Tibial nerve (tissue), 3 donors: Measurements from ENCODE around the gene UGT1A4.

Experiments
- POLR2A ChIP-seq, 2 donors: fragments of 450-650 bp; IDR thresholded peaks; one replicate each; pipeline ENCODE4 v1.6.1; 2017; ENCODE audit warnings: antibody characterized with exemption in 2 of 2, mild to moderate bottlenecking in 2 of 2, moderate library complexity in 2 of 2
- TF ChIP-seq, protein P1 (sequence below), 5 experiments: fragments of 200-600 bp in 3 of 5; fragments of 450-650 bp in 2 of 5; sonication (generic) in 3 of 5; IDR thresholded peaks; one replicate each; pipeline ENCODE4 v1.5.1; 2016 to 2019; ENCODE audit warnings: antibody characterized with exemption in 5 of 5, mild to moderate bottlenecking in 3 of 5, moderate library complexity in 2 of 5

DNA sequence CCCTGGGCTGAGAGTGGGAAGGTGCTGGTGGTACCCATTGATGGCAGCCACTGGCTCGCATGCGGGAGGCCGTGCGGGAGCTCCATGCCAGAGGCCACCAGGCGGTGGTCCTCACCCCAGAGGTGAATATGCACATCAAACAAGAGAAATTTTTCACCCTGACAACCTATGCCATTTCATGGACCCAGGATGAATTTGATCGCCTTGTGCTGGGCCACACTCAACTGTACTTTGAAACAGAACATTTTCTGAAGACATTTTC is 28.7 kb downstream of the UGT1A4 start:
- TF ChIP-seq, protein P1, sequence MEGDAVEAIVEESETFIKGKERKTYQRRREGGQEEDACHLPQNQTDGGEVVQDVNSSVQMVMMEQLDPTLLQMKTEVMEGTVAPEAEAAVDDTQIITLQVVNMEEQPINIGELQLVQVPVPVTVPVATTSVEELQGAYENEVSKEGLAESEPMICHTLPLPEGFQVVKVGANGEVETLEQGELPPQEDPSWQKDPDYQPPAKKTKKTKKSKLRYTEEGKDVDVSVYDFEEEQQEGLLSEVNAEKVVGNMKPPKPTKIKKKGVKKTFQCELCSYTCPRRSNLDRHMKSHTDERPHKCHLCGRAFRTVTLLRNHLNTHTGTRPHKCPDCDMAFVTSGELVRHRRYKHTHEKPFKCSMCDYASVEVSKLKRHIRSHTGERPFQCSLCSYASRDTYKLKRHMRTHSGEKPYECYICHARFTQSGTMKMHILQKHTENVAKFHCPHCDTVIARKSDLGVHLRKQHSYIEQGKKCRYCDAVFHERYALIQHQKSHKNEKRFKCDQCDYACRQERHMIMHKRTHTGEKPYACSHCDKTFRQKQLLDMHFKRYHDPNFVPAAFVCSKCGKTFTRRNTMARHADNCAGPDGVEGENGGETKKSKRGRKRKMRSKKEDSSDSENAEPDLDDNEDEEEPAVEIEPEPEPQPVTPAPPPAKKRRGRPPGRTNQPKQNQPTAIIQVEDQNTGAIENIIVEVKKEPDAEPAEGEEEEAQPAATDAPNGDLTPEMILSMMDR (IDR thresholded peaks at IDR 0.05) = no peak
- TF ChIP-seq POLR2A (IDR thresholded peaks at IDR 0.05) = no peak
